RWPE1 (cell line): ENCODE data around the gene IKZF1.
A peak's percentile ranks its signal among the peaks of the same experiment; 100 is the strongest.

Experiments used
- CTCF ChIA-PET: fragments of 350-600 bp; sonication (Branson Sonifier 250); formaldehyde crosslinking; extraction: SDS; loops from one replicate; lab custom pipeline; 2021; lab: Yijun Ruan, JAX
- POLR2A ChIA-PET: fragments of 400-600 bp; formaldehyde crosslinking; extraction: SDS; loops from one replicate; lab custom pipeline; 2020; ENCODE audit warnings: antibody characterized with exemption; ENCODE audit not compliant: low non-redundant PET; lab: Yijun Ruan, JAX
- DNase-seq: peaks from one replicate; pipeline ENCODE4 v3.0.0; 2012; ENCODE audit warnings: low spot score
- H3K27ac ChIP-seq: fragments of 450-650 bp; 2 replicates; pipeline ENCODE4 v1.5.1; 2017
- CTCF ChIP-seq: fragments of 450-650 bp; conservative IDR thresholded peaks from 2 replicates; pipeline ENCODE4 v1.5.1; 2017; ENCODE audit warnings: low read depth, mild to moderate bottlenecking

The IKZF1 gene

GRCh38 chr7:50367100-50367499 lies 62.6 kb downstream of the IKZF1 start:
- CTCF ChIA-PET: interaction anchor here (1.8 kb wide), 1 partner anchor 162 kb away, joined by 7 read pairs; no protein-coding TSS in a partner anchor
- no peak for DNase-seq
- POLR2A ChIA-PET: no interaction called here
- H3K27ac ChIP-seq: no peak overlapping the region
- TF ChIP-seq CTCF: no peak

GRCh38 chr7:50367570-50367969 lies 63.1 kb downstream of the IKZF1 start:
- ChIA-PET CTCF (interaction anchor here (1.8 kb wide), 1 partner anchor 162 kb away, joined by 7 read pairs; no protein-coding TSS in a partner anchor), POLR2A (no interaction called here)
- no peak overlapping the region for H3K27ac ChIP-seq
- DNase-seq: no peak
- TF ChIP-seq CTCF: no peak

GRCh38 chr7:50368366-50368765 lies 63.9 kb downstream of the IKZF1 start:
- ChIA-PET CTCF (interaction anchor here (1.8 kb wide), 1 partner anchor 163 kb away, joined by 7 read pairs; no protein-coding TSS in a partner anchor), POLR2A (no interaction called here)
- no peak overlapping the region for H3K27ac ChIP-seq
- TF ChIP-seq CTCF: no peak
- no peak for DNase-seq

GRCh38 chr7:50369143-50370026 lies 64.9 kb downstream of the IKZF1 start:
- ChIA-PET POLR2A (no interaction called here), CTCF (no interaction called here)
- DNase-seq: peak; percentile 25
- peak; percentile 37 for TF ChIP-seq CTCF
- H3K27ac ChIP-seq: no peak overlapping the region

GRCh38 chr7:50370884-50371283 lies 66.4 kb downstream of the IKZF1 start:
- no peak for DNase-seq
- H3K27ac ChIP-seq: no peak overlapping the region
- ChIA-PET POLR2A (no interaction called here), CTCF (interaction anchor here (0.7 to 0.9 kb wide), 2 partner anchors 166 to 309 kb away, joined by 4 to 5 read pairs; no protein-coding TSS in a partner anchor)
- TF ChIP-seq CTCF: no peak

GRCh38 chr7:50371551-50372021 lies 67.1 kb downstream of the IKZF1 start:
- H3K27ac ChIP-seq: no peak overlapping the region
- TF ChIP-seq CTCF: no peak
- DNase-seq: no peak
- CTCF ChIA-PET: no interaction called here
- POLR2A ChIA-PET: no interaction called here
